MV-4-11 (cell line): ENCODE measurements around the gene MTM1.

Experiments
- DNase-seq: peaks from one replicate; lab custom pipeline; 2025; lab: John Stamatoyannopoulos, UW

The MTM1 gene

GRCh38 chrX:150676221-150676620, 107.8 kb downstream of the MTM1 start:
- no peak for DNase-seq

GRCh38 chrX:150680974-150681373, 112.6 kb downstream of the MTM1 start:
- DNase-seq, result no peak

GRCh38 chrX:150683112-150683511, 114.7 kb downstream of the MTM1 start:
- no peak for DNase-seq

GRCh38 chrX:150683536-150684146, 115.2 kb downstream of the MTM1 start:
- DNase-seq, result peak; percentile 27

DNA sequence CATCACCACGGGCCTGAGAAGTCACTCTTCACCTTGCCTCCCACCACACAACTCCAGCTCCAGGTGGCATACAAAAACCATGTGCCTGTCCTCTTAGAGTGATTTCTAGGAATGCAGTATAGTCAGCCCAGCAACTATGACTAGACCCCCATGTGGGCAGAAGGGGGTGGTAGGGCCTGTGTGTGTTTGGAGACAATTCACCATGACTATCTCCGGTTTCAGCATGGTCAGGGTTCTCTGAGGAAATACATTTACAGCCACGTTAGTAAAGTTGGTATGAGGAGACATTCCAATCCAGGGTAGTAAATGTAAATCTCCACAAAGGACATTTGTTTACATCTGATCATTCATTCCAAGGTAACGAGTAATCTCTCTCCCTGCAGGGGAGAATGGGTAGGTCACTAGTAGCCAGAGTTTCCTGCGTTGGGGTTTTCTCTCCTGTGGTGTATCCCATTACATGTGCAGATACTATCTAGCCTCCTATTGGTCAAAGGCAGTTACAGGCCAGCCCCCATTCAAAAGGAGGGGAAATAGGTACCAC, 120.6 kb downstream of the MTM1 start:
- no peak for DNase-seq

DNA sequence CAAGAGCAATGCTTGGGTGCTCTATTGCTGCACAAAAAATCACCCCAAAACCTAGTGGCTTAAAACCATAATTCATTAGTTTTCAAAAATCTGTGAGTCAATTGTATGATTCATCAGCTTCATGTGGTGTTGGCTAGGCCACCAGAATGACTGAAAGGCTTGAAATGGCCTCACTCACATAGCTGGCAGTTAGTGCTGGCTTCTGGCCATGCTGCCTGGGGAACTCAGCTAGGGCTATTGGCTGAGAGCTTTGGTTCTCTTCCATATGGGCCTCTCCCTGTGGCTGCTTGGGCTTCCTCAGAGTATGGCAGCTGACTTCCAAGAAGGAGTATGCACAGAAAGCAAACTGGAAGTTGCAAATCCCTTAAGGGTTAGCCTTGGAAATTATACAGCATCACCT, 121.7 kb downstream of the MTM1 start:
- DNase-seq, result peak; percentile 80

DNA sequence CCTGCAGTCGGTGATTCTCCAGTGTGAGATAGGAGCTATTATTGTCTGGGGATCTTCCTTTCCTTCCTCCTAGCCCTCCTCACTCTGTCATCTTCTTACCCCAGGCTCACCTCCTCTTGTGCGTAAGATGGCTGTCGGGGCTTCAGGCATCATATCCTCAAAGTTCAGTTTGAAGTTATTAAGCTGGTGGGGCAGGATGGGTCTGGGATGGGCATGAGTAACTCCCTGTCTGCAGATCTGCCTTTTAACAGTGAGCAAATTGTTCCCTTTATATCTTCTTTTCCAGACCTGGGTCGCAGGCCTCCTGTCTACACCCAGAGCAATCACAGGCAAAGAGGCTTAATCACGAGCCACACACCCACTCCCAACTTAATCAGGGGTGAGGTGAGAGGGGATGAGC, 123.9 kb downstream of the MTM1 start:
- DNase-seq, result no peak

DNA sequence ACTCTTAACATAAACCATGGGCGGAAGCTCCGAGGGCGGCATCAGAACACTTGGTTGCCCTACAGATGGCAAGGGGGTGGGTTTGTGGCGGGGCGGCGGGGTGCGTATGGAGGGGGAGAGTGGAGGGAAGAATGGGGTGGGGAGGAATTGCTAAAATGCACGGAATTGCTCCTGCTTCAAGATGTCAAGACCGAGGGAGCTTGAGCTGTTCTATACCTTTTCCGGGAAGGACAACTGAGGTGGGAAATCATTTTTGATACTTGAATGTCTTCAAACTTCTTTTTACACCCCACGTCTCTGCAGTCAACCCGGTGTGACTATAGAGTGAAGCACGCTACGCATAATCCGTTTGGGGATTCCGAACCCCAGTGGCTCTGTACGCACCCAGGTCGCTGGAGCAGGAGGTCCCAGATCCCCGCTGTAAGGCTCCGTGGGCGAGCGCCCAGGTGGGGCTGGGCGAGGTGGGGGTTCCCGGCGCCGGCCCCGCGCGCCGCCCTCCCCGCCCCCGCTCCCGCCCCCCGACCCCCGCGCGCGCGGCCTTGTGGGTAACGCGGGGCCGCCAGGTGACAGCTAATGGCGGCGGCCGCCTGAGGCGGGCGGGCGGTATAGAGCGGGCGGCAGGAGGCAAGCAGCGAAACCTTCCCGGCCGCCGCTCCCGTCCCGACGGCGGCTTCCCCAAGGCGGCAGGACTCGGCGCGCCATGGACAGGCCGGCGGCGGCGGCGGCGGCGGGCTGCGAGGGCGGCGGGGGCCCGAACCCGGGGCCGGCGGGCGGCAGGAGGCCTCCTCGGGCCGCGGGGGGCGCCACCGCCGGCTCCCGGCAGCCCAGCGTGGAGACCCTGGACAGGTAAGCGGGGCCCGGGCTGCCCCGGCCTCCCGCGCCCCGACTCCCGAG, 124.7 kb downstream of the MTM1 start, which contains the start of gene MTMR1:
MTMR1 (plus strand) TSS at position 566 of the 894 bp plus-strand sequence; CDS start at position 701, 135 bp downstream.
- DNase-seq, result no peak

DNA sequence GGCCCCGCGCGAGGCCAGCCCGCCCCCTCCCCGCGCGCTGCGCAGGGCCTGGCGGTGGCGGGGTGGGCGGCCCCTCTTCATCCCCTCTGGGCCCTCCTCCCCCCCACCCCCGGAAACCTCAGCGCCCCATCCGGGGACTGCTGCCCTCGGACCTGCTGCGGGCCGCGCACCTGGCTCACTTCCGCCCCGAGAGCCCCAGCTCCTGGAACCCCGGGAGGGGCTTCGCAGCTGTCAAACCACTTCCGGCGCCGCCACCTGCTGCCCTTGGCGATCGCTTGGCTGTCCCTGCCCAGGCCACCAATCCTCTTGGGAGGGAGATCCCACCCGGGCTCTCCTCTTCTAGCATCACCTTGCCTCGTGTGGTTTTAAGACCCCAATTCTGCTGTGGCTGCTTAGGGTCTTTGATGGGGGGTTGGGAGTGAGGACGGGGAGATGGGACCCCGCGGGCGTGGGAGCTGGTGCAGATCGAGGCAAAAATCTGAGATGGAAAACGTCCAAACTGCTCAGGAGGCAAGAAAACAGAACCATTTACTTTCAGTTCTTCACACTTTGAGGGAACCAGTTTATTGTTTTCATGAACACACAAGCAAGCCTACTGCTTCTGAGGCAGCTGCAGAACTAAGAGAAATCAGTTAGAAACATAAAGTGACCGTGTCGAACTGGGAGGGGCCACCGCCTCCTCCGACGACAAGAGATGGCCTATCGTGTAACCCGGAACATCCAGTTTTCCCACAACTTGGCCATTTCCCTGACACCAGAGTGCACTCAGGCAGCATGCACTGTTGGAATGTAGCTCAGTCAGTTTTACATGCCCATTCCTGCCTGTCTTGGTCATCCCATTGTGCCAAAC, 125.5 kb downstream of the MTM1 start:
- peak; percentile 67 for DNase-seq

DNA sequence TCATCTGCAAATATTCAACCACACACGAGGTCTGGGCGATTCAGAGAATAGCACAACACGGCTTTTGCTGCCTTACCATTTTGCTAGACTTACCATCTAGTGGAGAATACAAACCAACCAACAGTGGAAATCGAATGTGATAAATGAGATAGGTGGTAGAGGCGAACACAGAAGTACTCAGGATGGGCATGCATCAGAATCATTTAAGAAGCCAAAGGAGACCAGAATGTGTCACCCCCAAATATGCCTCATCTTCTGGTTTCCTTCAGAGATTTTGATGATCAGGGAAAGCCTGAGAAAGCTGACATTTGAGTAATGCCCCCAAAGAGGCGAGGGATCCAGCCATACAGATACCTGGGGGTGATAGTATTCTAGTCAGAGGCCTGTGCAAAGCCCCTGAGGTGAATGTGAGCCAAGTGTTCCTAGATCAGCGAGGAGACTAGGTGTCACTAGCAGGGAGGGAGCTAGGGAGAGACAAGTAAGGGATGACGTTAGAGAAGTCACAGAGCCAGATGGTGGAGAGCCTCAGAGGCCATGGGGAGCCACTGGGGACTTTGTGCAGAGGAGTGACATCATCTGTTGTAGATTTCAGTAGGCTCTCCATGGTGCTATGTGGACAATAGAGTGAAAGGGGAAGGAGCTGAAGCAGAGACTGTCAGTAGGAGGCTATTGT, 126.5 kb downstream of the MTM1 start:
- peak; percentile 69 for DNase-seq

DNA sequence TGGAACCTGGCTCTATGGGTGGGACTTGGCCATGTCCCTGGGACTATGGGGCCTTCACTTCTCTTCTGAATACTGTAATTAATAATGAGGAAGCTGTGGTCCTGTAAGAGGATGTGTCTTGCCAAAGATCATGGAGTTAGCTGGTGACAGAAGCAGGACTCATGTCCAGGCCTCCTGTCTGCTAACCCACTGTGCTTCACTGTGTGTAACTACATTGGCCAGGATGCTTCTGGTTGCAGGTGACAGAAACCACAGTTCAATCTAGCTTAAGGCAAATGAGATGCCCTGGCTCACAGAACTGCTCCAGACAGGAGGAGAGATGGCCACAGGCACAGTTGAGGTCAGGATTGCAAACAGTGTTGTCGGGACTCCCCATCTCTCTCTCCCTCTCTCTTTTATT, 127.9 kb downstream of the MTM1 start:
- peak; percentile 0 for DNase-seq

- no peak for DNase-seq
Measured at GRCh38 chrX:150696866-150697265, 128.4 kb downstream of the MTM1 start.

DNA sequence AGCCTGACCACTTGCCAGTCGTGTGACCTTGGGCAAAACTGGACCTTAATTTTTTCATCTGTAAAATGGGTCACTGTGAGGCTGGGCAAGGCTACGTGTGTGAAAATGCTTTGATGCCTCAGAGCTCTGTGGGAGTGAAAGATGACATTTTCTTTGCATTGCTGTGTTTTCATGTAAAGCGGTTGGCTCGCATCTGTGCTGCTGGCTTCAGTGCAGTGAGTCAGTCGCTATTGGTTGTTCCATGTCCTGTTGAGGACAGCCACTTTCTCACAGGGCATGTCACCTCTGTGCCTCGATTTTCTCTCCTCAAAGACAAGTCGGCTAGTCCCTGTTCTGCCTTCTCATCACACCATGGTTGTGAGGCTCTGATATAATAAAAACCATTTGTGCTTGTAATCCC, 129.2 kb downstream of the MTM1 start:
- no peak for DNase-seq

- no peak for DNase-seq
Measured at GRCh38 chrX:150698981-150699380, 130.6 kb downstream of the MTM1 start.

GRCh38 chrX:150700107-150700506, 131.7 kb downstream of the MTM1 start:
- DNase-seq, result peak; percentile 1

- no peak for DNase-seq
Measured at GRCh38 chrX:150701377-150701776, 133.0 kb downstream of the MTM1 start.

DNA sequence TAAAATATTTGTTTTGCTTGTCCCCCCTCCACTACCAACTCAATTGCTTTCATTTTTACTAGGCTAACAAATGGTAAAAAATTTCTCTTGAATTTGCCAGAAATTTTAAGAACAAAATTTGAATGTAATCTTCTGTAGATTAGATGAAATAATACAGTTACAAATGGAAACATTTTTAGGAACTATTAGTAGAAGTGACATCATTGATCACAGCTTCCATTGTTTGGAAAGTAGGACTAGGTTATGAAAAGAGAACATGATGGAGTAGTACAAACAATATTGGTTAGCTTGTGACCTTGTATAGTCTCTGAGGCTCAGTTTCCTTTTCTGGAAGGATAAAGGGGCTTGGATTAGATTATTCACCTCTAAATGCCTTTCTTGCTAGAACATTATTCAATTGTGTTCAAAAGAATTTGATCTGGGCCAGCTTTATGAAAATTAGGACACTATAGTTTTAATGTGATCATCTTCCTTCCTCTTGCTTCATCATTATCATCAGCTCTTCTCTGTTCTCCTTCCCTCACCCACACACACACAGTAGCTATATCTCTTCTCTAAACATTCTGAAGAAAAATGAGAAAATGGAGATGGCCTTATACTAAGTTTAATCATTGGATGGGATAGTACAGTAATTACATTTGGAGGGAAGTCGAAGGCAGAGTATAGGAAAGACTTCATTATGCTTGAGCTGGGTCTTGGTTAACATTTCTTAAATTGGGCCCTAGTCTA, 134.7 kb downstream of the MTM1 start:
- DNase-seq, result no peak

- no peak for DNase-seq
Measured at GRCh38 chrX:150703695-150703974, 135.2 kb downstream of the MTM1 start.

DNA sequence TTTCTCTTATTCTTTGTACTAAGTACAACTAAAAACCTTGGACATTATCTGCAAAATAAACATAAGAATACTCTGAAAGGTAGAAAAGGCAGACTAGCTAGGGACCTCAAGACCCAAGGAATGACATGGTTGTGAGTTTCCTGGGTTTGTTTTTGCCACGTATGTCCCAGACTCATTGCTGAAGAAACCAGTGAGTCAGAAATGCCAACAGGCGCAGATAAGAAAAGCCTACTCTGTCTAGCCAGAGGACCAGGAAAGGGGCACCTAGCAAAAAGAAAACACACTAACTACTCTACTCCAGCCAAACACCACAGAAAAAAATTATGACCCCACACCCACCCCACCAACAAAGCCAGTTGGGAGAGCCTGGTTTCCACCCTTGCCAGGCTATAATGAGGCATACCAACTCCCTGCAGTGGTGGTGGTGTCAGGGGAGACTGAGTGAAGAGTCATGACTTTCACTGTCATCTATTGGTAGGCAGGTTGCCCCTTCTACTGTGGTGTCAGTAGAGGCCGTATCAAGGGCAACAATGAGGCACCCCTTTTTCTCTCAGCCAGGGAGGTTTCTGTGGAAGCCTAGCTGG, 135.7 kb downstream of the MTM1 start:
- no peak for DNase-seq

DNA sequence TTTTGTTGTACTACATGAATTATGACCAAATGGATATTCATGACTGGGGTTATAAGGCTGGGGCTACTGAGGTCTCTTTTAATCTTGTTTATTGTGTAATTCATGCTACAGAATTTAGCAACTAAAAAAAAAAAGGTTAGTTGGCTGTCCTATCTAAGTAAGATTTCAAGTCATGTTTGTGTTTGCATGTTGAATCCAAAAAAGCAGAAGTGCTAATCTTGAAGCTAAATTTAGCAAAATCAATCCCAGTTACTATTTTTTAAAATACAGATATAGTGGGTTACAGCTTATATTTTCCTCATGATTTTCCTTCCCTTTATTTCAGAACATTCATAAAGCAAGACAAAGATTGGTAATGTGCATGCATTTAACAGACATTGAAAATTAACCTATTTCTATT, 144.2 kb downstream of the MTM1 start:
- peak; percentile 62 for DNase-seq

- no peak for DNase-seq
Measured at GRCh38 chrX:150715184-150715583, 146.8 kb downstream of the MTM1 start.
